IPS-18a (cell line): ENCODE data around the gene AMPD2.
A peak's percentile ranks its signal among the peaks of the same experiment; 100 is the strongest.

Experiments
- H3K27ac ChIP-seq: one replicate; pipeline ENCODE4 v1.5.1; 2013; ENCODE audit warnings: low read length
- H3K27me3 ChIP-seq: one replicate; pipeline ENCODE4 v1.6.1; 2013; ENCODE audit warnings: mild to moderate bottlenecking, low read length; ENCODE audit not compliant: control insufficient read depth, insufficient read depth
- H3K36me3 ChIP-seq: one replicate; pipeline ENCODE4 v1.6.1; 2013; ENCODE audit warnings: low read depth, low read length; ENCODE audit not compliant: control insufficient read depth
- H3K4me1 ChIP-seq: one replicate; pipeline ENCODE4 v1.6.1; 2013; ENCODE audit warnings: low read depth, low read length; ENCODE audit not compliant: control insufficient read depth
- H3K4me3 ChIP-seq: one replicate; pipeline ENCODE4 v1.5.1; 2013; ENCODE audit warnings: low read length
- H3K9ac ChIP-seq: one replicate; pipeline ENCODE4 v1.6.1; 2013; ENCODE audit warnings: mild to moderate bottlenecking, low read length, moderate library complexity
- H3K9me3 ChIP-seq: one replicate; pipeline ENCODE4 v1.6.1; 2013; ENCODE audit warnings: low read depth, low read length; ENCODE audit not compliant: control insufficient read depth

AMPD2 gene

GRCh38 chr1:109619576-109620400 lies at the start of gene AMPD2, which contains the start of gene GNAT2:
Gene AMPD2 (plus strand): TSS chr1:109619837. CDS start chr1:109621176, 1,339 bp downstream.
Gene GNAT2 (minus strand): TSS chr1:109619616. CDS start chr1:109612870, 6,746 bp downstream.
- peak within 1 kb of the TSS; percentile 55 for H3K27ac ChIP-seq
- peak within 1 kb of the TSS; percentile 79 for H3K9ac ChIP-seq
- peak within 1 kb of the TSS; percentile 91 for H3K4me3 ChIP-seq
- H3K9me3 ChIP-seq = no peaks in the 10 kb centered on the region
- H3K27me3 ChIP-seq = no peaks in the 10 kb centered on the region
- H3K4me1 ChIP-seq = peaks cover 20% of the 10 kb centered on the region
- no peaks in the 10 kb centered on the region for H3K36me3 ChIP-seq

GRCh38 chr1:109570414-109570813 lies 49.2 kb upstream of the AMPD2 start:
- no peak overlapping the region for H3K27ac ChIP-seq
- H3K27me3 ChIP-seq = no peaks in the 10 kb centered on the region
- peaks cover 10% of the 10 kb centered on the region for H3K4me1 ChIP-seq
- no peaks in the 10 kb centered on the region for H3K36me3 ChIP-seq
- no peak overlapping the region for H3K9ac ChIP-seq
- no peaks in the 10 kb centered on the region for H3K9me3 ChIP-seq
- H3K4me3 ChIP-seq = no peak overlapping the region

GRCh38 chr1:109573785-109574184 lies 45.9 kb upstream of the AMPD2 start:
- Histone ChIP-seq H3K27me3 (no peaks in the 10 kb centered on the region), H3K4me3 (no peak overlapping the region), H3K4me1 (peaks cover 6% of the 10 kb centered on the region), H3K27ac (no peak overlapping the region), H3K9ac (no peak overlapping the region), H3K9me3 (no peaks in the 10 kb centered on the region), H3K36me3 (peaks cover 3% of the 10 kb centered on the region)

- no peak overlapping the region for H3K9ac ChIP-seq
- H3K9me3 ChIP-seq = no peaks in the 10 kb centered on the region
- H3K4me1 ChIP-seq = no peaks in the 10 kb centered on the region
- no peak overlapping the region for H3K4me3 ChIP-seq
- no peak overlapping the region for H3K27ac ChIP-seq
- H3K27me3 ChIP-seq = no peaks in the 10 kb centered on the region
- peaks cover 26% of the 10 kb centered on the region for H3K36me3 ChIP-seq
Measured at GRCh38 chr1:109578947-109579443, 40.6 kb upstream of the AMPD2 start.

- peaks cover 31% of the 10 kb centered on the region for H3K36me3 ChIP-seq
- no peaks in the 10 kb centered on the region for H3K4me1 ChIP-seq
- no peak overlapping the region for H3K27ac ChIP-seq
- H3K4me3 ChIP-seq = no peak overlapping the region
- no peaks in the 10 kb centered on the region for H3K9me3 ChIP-seq
- no peak overlapping the region for H3K9ac ChIP-seq
- H3K27me3 ChIP-seq = no peaks in the 10 kb centered on the region
Measured at GRCh38 chr1:109579491-109579890, 40.1 kb upstream of the AMPD2 start.

GRCh38 chr1:109582021-109582420 lies 37.6 kb upstream of the AMPD2 start:
- H3K27ac ChIP-seq = no peak overlapping the region
- H3K4me1 ChIP-seq = no peaks in the 10 kb centered on the region
- no peaks in the 10 kb centered on the region for H3K27me3 ChIP-seq
- no peaks in the 10 kb centered on the region for H3K9me3 ChIP-seq
- no peak overlapping the region for H3K9ac ChIP-seq
- H3K4me3 ChIP-seq = no peak overlapping the region
- H3K36me3 ChIP-seq = peaks cover 55% of the 10 kb centered on the region

GRCh38 chr1:109584766-109585165 lies 34.9 kb upstream of the AMPD2 start:
- Histone ChIP-seq H3K4me3 (no peak overlapping the region), H3K4me1 (no peaks in the 10 kb centered on the region), H3K9ac (no peak overlapping the region), H3K9me3 (no peaks in the 10 kb centered on the region), H3K27ac (no peak overlapping the region), H3K36me3 (peaks cover 64% of the 10 kb centered on the region), H3K27me3 (no peaks in the 10 kb centered on the region)

- peaks cover 63% of the 10 kb centered on the region for H3K36me3 ChIP-seq
- H3K4me1 ChIP-seq = no peaks in the 10 kb centered on the region
- no peak overlapping the region for H3K9ac ChIP-seq
- H3K27me3 ChIP-seq = no peaks in the 10 kb centered on the region
- no peaks in the 10 kb centered on the region for H3K9me3 ChIP-seq
- H3K27ac ChIP-seq = no peak overlapping the region
- no peak overlapping the region for H3K4me3 ChIP-seq
Measured at GRCh38 chr1:109586055-109586454, 33.6 kb upstream of the AMPD2 start.

- no peak overlapping the region for H3K27ac ChIP-seq
- no peak overlapping the region for H3K9ac ChIP-seq
- H3K4me1 ChIP-seq = no peaks in the 10 kb centered on the region
- no peaks in the 10 kb centered on the region for H3K27me3 ChIP-seq
- H3K36me3 ChIP-seq = peaks cover 70% of the 10 kb centered on the region
- no peaks in the 10 kb centered on the region for H3K9me3 ChIP-seq
- H3K4me3 ChIP-seq = no peak overlapping the region
Measured at GRCh38 chr1:109589177-109589576, 30.5 kb upstream of the AMPD2 start.

- Histone ChIP-seq H3K9me3 (no peaks in the 10 kb centered on the region), H3K36me3 (peaks cover 65% of the 10 kb centered on the region), H3K27ac (no peak overlapping the region), H3K27me3 (no peaks in the 10 kb centered on the region), H3K4me3 (no peak overlapping the region), H3K4me1 (no peaks in the 10 kb centered on the region), H3K9ac (no peak overlapping the region)
Measured at GRCh38 chr1:109589679-109590078, 30.0 kb upstream of the AMPD2 start.

- Histone ChIP-seq H3K9me3 (no peaks in the 10 kb centered on the region), H3K27ac (no peak overlapping the region), H3K27me3 (no peaks in the 10 kb centered on the region), H3K36me3 (peaks cover 39% of the 10 kb centered on the region), H3K9ac (no peak overlapping the region), H3K4me3 (no peak overlapping the region), H3K4me1 (no peaks in the 10 kb centered on the region)
Measured at GRCh38 chr1:109592916-109593315, 26.7 kb upstream of the AMPD2 start.

GRCh38 chr1:109595531-109595930 lies 24.1 kb upstream of the AMPD2 start:
- Histone ChIP-seq H3K27ac (no peak overlapping the region), H3K36me3 (peaks cover 22% of the 10 kb centered on the region), H3K9ac (no peak overlapping the region), H3K4me3 (no peak overlapping the region), H3K4me1 (no peaks in the 10 kb centered on the region), H3K27me3 (no peaks in the 10 kb centered on the region), H3K9me3 (no peaks in the 10 kb centered on the region)
